Stimulated activated effector memory CD8-positive, alpha-beta T cell treated with anti-CD3 and anti-CD28 coated beads, Interleukin-12 subunit alpha, Interleukin-12 subunit beta, amount 100 ng/mL, for 72 hours (primary cell): Measurements from ENCODE around the gene ZNF750.

Experiments
- ATAC-seq: fragments of 150-1000 bp; cut with Tn5 transposase; 2 replicates; pipeline ENCODE4 v1.10.0; 2021
- DNase-seq, 2 donors: peaks; one replicate each; pipeline ENCODE4 v3.0.0; 2021 to 2022; ENCODE audit warnings: low spot score in 2 of 2
- H3K27ac Mint-ChIP-seq: one replicate; pipeline ENCODE4 v1.8.0; 2022; ENCODE audit warnings: mild to moderate bottlenecking, mixed read lengths
- H3K36me3 Mint-ChIP-seq: one replicate; pipeline ENCODE4 v1.8.0; 2022; ENCODE audit warnings: mild to moderate bottlenecking, mixed read lengths
- H3K4me1 Mint-ChIP-seq: one replicate; pipeline ENCODE4 v1.8.0; 2022; ENCODE audit warnings: mixed read lengths
- H3K4me3 Mint-ChIP-seq: one replicate; pipeline ENCODE4 v1.8.0; 2022; ENCODE audit warnings: mild to moderate bottlenecking, mixed read lengths
- H3K9me3 Mint-ChIP-seq: one replicate; pipeline ENCODE4 v1.8.0; 2022; ENCODE audit warnings: mixed read lengths

ZNF750 gene

DNA sequence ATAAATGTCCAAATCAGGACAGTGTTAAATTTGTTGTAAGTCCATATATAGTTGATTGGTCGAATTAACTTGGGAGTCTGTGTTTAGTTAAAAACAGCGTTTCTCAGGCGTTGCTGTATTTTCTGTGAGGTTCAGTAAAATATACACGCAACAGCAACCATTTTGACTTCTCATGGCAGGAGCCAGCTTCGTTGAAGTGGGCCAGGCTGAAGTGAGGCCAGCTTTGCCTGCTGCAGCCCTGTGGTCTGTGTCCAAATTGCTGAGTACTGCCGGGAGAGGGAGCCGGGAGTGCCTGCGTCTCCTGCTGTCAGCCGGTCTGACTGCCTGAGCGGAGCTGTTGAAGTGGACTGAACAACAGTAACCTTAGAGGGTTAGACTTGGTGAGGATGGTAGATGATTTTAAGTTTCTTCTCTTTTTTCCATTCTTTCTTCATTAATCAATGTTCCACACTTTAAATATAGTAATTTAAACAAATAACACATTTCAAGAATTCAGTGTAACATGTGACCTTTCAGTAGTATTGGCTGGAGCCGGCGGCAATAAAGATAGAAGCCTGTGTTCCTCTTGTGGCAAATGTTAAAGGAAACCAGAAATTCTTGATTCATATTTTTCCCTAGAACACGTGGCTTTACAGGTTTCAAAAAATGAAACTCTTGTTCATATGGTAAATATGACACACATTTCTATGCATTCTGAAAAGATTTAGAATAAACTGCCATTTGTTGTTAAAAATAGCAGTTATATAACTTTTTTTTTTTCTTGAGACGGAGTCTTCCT is 37.0 kb upstream of the ZNF750 start:
- peaks cover 13% of the 10 kb centered on the region for H3K36me3 Mint-ChIP-seq
- ATAC-seq (peak; percentile 67), DNase-seq (no peak)
- no peak overlapping the region for H3K4me3 Mint-ChIP-seq
- no peak overlapping the region for H3K27ac Mint-ChIP-seq
- H3K9me3 Mint-ChIP-seq: no peaks in the 10 kb centered on the region
- peaks cover 46% of the 10 kb centered on the region for H3K4me1 Mint-ChIP-seq

DNA sequence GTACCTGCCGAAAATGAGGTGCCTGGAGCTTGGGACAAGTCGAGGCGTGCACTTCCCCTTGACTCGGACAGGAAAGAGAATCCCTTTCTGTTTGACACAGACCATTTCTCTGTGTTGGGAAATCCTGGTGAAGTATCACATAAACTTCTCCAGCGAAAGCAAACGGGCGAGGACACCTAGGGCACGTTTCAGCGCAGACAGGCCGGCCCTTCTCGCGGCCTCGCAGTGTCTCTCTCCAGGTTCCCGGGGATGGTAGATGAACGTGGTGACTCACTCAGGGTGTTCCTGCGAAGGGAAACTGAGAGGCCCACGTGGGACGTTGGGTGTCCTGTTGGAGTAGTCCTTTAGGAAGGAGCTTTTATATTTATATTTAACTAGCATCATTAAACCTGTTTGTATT is 36.3 kb upstream of the ZNF750 start:
- DNase-seq: no peak

DNA sequence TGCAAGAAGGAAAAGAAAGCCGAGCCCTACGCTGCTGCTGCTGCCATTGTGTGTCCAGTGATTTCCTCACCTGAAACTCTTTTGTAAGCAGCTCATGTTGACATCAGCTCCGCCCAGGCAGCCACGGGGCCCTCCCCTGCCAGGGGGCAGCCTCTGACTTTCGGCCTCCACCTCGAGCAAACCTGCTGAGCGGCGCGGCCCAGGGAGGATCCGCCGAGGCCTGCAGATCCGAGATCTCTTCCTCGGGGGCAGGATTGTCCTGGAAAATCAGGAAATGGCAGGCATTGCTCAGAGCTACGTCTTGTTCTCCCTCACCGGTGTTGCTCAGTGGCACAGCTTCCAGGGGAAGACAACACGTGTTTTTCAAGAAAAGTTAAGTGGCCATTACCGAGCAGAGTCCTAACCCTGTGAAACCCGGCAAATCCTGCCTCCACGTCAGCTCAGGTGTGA is 35.6 kb upstream of the ZNF750 start:
- peaks cover 22% of the 10 kb centered on the region for H3K36me3 Mint-ChIP-seq
- no peak overlapping the region for H3K27ac Mint-ChIP-seq
- no peaks in the 10 kb centered on the region for H3K9me3 Mint-ChIP-seq
- no peak for DNase-seq
- ATAC-seq: no peak
- no peak overlapping the region for H3K4me3 Mint-ChIP-seq
- peaks cover 36% of the 10 kb centered on the region for H3K4me1 Mint-ChIP-seq

More for the DNA sequence above, 36.3 kb upstream of the ZNF750 start:
- Mint-ChIP-seq H3K36me3 (peaks cover 18% of the 10 kb centered on the region), H3K4me3 (no peak overlapping the region), H3K9me3 (no peaks in the 10 kb centered on the region), H3K27ac (no peak overlapping the region), H3K4me1 (peaks cover 41% of the 10 kb centered on the region)
- ATAC-seq: no peak

DNA sequence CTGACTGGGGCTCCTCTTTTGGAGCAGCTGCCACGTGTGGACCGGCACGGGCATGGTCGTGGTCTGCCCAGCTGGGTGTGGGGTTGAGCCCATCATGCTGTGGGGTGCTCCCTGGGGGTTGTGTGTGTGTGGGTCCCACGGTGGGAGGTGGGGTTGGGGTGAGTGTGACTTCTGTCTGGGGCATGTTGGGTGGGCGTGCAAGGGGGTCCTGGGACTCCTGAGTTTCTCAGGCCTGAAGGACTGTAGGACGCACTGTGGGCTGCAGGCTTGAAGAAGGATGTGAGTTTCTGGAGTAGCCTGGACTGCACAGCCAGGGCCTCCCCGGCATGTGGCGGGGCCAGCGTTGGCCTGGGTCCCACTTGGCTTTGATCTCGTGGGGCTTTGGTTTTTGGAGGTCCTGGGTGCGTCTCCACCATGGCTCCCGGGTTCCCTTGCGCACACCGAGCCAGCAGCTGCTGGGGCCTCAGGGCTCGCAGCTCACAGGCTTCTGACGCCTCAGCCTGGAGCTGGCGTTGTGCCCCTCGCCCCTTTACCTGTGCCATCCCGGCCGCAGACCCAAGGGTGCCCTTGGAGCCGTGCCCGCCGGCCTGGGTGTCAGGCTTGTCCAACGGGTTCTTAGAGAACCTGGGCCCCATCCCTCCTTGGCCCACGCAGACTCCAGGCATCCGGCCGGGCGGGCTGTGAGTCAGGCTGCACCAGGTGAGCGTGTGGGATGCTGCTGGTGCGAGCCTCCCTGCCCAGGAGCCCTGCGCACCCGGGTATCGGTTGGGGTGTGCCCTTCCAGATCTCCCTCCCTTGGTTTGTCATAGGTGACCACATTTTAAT is 34.4 kb upstream of the ZNF750 start:
- no peak overlapping the region for H3K27ac Mint-ChIP-seq
- ATAC-seq: no peak
- no peaks in the 10 kb centered on the region for H3K9me3 Mint-ChIP-seq
- H3K4me3 Mint-ChIP-seq: no peak overlapping the region
- H3K4me1 Mint-ChIP-seq: peaks cover 32% of the 10 kb centered on the region
- peaks cover 23% of the 10 kb centered on the region for H3K36me3 Mint-ChIP-seq
- DNase-seq: no peak

DNA sequence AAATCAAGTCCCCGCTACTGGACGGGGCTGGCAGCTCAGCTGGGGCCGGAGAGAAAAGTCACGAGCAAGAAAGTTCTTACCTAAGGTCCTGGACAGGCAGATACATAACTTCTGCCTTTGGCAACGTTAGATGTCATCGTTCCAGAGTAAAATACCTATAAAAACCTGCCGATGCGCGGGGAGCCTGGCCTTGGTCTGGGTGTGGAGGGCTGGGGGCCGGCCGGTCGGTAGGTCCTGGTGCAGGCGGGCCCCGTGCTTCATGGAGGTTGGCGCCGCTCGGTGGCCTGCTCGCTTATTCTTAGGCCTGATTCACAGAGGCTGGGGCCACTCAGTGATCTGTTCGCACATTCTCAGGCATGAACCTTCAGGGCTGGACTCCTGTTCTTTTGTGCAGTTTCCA is 33.7 kb upstream of the ZNF750 start:
- Mint-ChIP-seq H3K9me3 (no peaks in the 10 kb centered on the region), H3K27ac (no peak overlapping the region), H3K4me3 (no peak overlapping the region), H3K36me3 (peaks cover 23% of the 10 kb centered on the region), H3K4me1 (peaks cover 29% of the 10 kb centered on the region)
- DNase-seq (no peak), ATAC-seq (no peak)

DNA sequence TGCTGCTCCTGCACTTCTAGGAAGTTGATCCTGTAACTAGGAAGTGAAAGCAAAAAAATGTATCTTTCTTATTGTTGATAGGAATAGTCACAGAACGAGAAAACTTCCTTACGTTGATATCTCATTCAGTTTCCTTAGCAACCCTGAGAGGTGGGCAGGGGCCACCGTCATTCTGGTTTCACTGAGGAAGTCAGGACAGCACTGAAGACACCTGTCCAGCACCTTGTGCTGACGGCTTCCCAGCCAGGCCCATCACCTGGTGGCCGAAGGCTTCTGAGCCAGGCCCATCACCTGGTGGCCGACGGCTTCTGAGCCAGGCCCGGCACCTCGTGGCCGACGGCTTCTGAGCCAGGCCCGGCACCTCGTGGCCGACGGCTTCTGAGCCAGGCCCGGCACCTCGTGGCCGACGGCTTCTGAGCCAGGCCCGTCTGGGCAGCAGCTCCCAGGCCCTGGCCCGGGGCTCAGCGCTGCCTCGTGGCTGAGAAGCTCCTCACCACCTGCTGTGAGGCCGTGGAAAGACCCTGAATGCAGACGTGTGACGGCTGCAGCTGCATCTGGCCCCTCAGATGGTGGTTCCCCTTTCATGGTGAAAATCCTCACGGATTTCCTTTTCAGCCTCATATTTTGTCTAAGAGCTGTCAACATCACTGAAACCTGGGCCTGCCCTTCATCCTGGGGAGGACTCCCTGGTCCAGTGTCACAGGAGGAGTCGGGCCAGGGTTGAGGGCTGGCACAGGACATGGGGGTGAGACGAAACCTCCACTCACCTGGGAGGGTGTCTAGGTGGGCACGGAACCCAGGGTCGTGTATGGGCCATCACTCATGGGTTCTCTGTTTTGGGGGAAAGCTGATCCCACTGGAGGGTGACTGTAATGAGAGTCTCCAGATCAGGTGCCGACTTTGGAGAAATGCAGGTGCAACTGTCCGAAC is 33.0 kb upstream of the ZNF750 start:
- no peak overlapping the region for H3K27ac Mint-ChIP-seq
- ATAC-seq (no peak), DNase-seq (no peak)
- H3K4me3 Mint-ChIP-seq: no peak overlapping the region
- H3K9me3 Mint-ChIP-seq: no peaks in the 10 kb centered on the region
- H3K4me1 Mint-ChIP-seq: peaks cover 27% of the 10 kb centered on the region
- H3K36me3 Mint-ChIP-seq: peaks cover 23% of the 10 kb centered on the region

DNA sequence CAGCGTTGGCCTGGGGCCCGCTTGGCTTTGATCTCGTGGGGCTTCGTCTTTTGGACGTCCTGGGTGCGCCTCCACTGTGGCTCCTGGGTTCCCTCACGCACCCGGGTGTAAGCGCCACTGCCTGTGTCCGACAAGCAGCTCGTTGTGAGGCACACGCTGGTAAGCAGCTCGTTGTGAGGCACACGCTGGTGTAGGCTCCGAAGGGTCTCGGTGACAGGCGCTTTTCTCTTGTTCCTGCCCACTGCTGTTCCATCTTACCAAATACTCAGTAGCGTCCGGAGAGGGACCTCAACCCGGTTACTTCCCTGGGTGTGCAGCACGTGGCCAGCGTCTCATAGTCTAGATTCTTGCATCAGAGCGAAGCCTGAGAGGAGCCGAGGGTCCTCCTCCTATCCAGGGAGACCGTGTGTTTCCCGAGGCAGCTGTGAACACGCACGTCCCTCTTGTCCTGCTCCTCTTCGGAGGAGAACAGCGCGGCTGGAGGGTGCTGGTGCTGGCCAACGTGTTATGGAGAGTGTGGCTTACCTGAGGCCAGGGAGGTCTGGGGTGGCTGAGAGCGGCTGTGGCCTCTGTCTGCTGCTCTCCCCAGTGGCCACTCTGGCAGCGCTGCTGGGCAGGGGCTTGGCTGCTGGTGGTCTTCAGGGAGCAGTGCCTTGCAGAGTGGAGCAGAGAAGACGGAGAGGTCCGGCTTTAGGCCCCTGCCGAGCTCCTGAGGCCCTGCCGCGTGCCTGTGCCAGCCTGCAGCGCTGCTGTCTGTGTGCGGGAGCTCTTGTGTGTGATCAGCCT is 32.1 kb upstream of the ZNF750 start:
- Mint-ChIP-seq H3K27ac (no peak overlapping the region), H3K4me1 (peaks cover 34% of the 10 kb centered on the region), H3K36me3 (peaks cover 23% of the 10 kb centered on the region), H3K4me3 (no peak overlapping the region), H3K9me3 (no peaks in the 10 kb centered on the region)
- DNase-seq (no peak), ATAC-seq (no peak)

DNA sequence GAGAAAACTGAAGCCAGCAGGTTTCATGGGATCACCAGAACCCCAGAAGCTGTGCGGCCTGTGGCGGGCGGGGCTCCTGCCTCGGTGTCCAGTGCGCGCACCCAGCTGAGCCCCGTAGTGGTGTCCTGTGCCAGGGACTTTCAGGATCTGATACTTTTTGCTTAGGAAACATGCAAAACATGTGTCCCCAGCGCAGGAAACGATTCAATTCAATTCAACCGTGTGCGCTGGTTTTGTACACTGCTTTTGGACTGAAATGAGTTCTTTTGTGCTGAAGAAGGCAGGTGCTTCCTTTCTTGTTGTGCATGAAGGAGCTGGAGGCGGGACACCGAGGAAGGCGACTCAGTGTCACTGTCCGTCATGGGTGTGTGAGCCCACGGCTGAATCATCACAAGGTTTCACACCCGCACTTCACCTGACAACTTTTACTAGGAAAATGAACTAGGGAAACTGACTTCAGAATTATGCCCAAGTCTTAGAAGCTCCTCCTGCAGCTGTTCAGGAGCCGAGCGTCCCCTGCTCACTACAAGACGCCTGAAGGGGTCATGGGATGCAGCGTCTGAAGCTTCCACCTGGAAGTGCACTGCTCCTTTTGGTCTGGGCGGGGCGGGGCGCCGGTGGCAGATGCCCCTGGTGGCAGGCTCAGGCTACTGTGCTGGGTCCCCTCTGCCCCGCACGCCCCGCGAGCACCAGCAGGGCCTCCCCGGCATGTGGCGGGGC is 31.4 kb upstream of the ZNF750 start:
- peak; percentile 85 for ATAC-seq
- no peak overlapping the region for H3K4me3 Mint-ChIP-seq
- peaks cover 23% of the 10 kb centered on the region for H3K36me3 Mint-ChIP-seq
- peaks cover 37% of the 10 kb centered on the region for H3K4me1 Mint-ChIP-seq
- H3K27ac Mint-ChIP-seq: peak overlapping the region; percentile 40
- no peak for DNase-seq
- H3K9me3 Mint-ChIP-seq: no peaks in the 10 kb centered on the region

DNA sequence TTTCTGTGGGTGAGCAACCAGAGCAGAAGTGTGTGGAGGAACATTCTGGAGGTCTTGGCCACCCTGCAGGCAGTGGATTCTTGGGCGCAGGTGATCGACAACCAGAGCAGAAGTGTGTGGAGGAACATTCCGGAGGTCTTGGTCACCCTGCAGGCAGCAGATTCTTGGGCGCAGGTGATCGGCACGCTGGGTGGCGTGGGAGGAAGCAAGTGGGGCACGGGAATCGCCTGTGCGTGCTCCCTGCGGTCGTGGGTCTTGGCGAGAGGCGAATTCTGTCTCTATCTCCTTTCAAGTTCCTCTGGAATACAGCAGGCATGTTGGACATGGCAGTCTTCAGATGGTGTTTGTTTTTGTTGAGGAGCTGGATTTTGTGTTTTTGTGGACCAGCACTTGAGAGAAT is 30.7 kb upstream of the ZNF750 start:
- Mint-ChIP-seq H3K4me3 (no peak overlapping the region), H3K4me1 (peaks cover 40% of the 10 kb centered on the region), H3K27ac (peak overlapping the region; percentile 40), H3K9me3 (no peaks in the 10 kb centered on the region), H3K36me3 (peaks cover 23% of the 10 kb centered on the region)
- ATAC-seq (no peak), DNase-seq (no peak)

DNA sequence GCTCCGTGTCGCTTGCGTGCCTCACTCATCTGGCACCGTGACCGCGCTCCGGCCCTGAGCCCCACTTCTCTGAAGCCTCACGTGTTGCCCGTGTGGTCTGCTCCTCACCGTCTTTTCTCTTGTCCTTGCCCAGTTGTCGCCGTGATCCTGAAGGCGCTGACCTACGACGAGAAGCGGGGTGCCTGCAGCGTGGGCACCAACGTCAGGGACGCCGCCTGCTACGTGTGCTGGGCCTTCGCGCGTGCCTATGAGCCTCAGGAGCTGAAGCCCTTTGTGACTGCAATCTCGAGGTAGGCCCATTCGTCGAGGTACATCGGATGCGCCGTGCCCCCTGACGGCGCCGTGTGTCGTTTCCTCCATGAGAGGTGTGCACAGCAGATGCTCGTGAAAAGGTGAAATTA is 30.3 kb upstream of the ZNF750 start:
- Mint-ChIP-seq H3K27ac (peak overlapping the region; percentile 48), H3K9me3 (no peaks in the 10 kb centered on the region), H3K36me3 (peaks cover 23% of the 10 kb centered on the region), H3K4me3 (no peak overlapping the region), H3K4me1 (peaks cover 44% of the 10 kb centered on the region)
- ATAC-seq (no peak), DNase-seq (no peak)

DNA sequence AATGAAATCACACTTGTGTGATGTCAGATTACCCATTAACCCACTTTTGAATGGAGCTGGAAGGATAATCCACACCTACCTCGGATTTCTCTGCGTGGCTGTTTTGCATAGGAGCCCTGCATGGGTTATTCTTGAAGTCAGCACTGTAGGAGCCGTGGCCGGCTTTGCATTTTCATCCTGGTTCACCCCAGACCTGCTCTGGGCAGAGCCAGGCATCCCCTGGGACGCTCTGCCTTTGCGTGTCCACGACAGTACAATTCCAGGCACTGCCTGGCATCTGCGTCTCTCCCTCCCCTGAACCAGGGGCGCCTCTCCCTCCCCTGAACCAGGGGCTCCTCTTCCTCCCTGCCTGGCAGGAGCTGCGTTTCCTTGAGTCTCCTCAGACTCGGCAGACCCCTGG is 29.7 kb upstream of the ZNF750 start:
- Mint-ChIP-seq H3K9me3 (no peaks in the 10 kb centered on the region), H3K36me3 (peaks cover 23% of the 10 kb centered on the region), H3K4me3 (no peak overlapping the region), H3K27ac (peak overlapping the region; percentile 48), H3K4me1 (peaks cover 50% of the 10 kb centered on the region)
- no peak for DNase-seq
- no peak for ATAC-seq

DNA sequence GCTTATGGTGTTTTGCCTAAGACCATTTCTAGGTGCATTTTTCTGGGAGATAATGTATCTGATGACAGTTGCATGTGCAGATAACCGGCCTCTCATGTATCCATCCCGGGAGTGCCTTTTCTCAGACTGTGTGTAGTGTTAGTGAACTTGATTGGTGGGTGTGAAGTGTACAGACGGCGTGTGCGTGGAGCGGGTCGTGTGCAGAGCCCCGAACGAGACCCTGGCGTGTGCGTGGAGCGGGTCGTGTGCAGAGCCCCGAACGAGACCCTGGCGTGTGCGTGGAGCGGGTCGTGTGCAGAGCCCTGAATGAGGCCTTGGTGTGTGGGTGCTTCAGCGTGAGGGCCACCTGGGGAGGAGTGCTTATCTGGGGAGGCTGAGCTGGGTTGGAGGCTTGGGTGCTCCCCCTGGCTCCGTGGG is 28.9 kb upstream of the ZNF750 start:
- DNase-seq: no peak
- H3K27ac Mint-ChIP-seq: no peak overlapping the region
- peaks cover 23% of the 10 kb centered on the region for H3K36me3 Mint-ChIP-seq
- no peak overlapping the region for H3K4me3 Mint-ChIP-seq
- peaks cover 58% of the 10 kb centered on the region for H3K4me1 Mint-ChIP-seq
- no peaks in the 10 kb centered on the region for H3K9me3 Mint-ChIP-seq
- no peak for ATAC-seq

DNA sequence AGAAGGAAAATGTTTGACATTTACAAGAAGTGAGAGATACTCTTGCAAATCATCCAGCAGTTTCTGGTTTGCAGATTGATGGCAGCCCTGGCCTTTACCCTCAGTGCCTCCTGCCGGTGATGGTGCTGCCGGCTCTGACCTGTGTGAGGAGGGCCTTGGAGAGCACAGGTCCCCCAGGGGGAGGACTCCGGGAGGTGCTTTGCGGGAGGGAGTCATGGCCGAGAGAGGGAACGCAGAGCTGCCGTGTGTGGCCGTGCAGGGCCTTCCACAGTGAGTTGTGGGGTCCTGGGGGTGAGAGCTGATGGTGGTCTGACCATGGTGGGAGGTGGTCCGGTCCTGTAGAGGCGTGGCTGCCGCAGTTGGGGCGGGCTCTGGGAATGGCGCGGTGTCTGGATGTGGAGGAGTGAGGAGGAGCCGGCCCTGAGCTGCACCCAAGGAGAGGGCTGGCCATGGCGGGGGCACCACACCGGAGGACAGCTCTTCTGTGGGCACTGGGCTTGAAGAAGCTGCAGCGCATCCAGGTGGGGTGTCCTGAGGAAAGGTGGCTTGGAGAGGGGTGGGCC is 28.0 kb upstream of the ZNF750 start:
- DNase-seq (no peak), ATAC-seq (no peak)
- Mint-ChIP-seq H3K4me3 (no peak overlapping the region), H3K27ac (no peak overlapping the region), H3K4me1 (peaks cover 67% of the 10 kb centered on the region), H3K9me3 (no peaks in the 10 kb centered on the region), H3K36me3 (peaks cover 23% of the 10 kb centered on the region)
